KMS-11 (cell line): ENCODE data around the gene ALX3.

Experiments used
- H2AFZ ChIP-seq: fragments of 200-600 bp; sonication (generic); 2 replicates; pipeline ENCODE4 v1.6.1; 2016; ENCODE audit warnings: antibody characterized with exemption, mixed run types, low read depth
- H3K27ac ChIP-seq: fragments of 200-600 bp; sonication (generic); 2 replicates; pipeline ENCODE4 v1.6.1; 2016; ENCODE audit warnings: mild to moderate bottlenecking, mixed run types
- H3K27me3 ChIP-seq: fragments of 200-600 bp; sonication (generic); 2 replicates; pipeline ENCODE4 v1.6.1; 2017; ENCODE audit warnings: mild to moderate bottlenecking, low read depth, mixed run types, moderate library complexity; ENCODE audit not compliant: insufficient read depth
- H3K36me3 ChIP-seq: fragments of 200-600 bp; sonication (generic); 2 replicates; pipeline ENCODE4 v1.6.1; 2017; ENCODE audit warnings: mild to moderate bottlenecking, mixed run types; ENCODE audit not compliant: insufficient read depth
- H3K4me1 ChIP-seq: fragments of 200-600 bp; sonication (generic); 2 replicates; pipeline ENCODE4 v1.6.1; 2016; ENCODE audit warnings: mild to moderate bottlenecking, low read depth, mixed run types; ENCODE audit not compliant: poor library complexity, severe bottlenecking
- H3K4me2 ChIP-seq: fragments of 200-600 bp; sonication (generic); 2 replicates; pipeline ENCODE4 v1.7.0; 2016; ENCODE audit warnings: mild to moderate bottlenecking, mixed run types
- H3K4me3 ChIP-seq: fragments of 200-600 bp; sonication (generic); IDR thresholded peaks from 2 replicates; pipeline ENCODE4 v1.6.1; 2017; ENCODE audit warnings: low read depth, low read length, mixed read lengths; ENCODE audit not compliant: insufficient read depth
- H3K79me2 ChIP-seq: fragments of 200-600 bp; sonication (generic); 2 replicates; pipeline ENCODE4 v1.6.1; 2016; ENCODE audit warnings: low read depth, mixed run types; ENCODE audit not compliant: insufficient read depth
- H3K9ac ChIP-seq: fragments of 200-600 bp; sonication (generic); 2 replicates; pipeline ENCODE4 v1.6.1; 2016; ENCODE audit warnings: mild to moderate bottlenecking, mixed run types
- H4K20me1 ChIP-seq: fragments of 200-600 bp; sonication (generic); 2 replicates; pipeline ENCODE4 v1.6.1; 2016; ENCODE audit warnings: mild to moderate bottlenecking, mixed run types; ENCODE audit not compliant: insufficient read depth
- CTCF ChIP-seq: fragments of 200-600 bp; sonication (generic); conservative IDR thresholded peaks from 2 replicates; pipeline ENCODE4 v1.6.1; 2017; ENCODE audit warnings: low read depth, mild to moderate bottlenecking, antibody characterized with exemption, low read length, moderate library complexity, mixed read lengths

ALX3 gene

GRCh38 chr1:110059133-110059863 lies 11.2 kb downstream of the ALX3 start:
- Histone ChIP-seq H3K9ac (no peak overlapping the region), H3K4me1 (no peaks in the 10 kb centered on the region), H2AFZ (no peak overlapping the region), H3K4me3 (no peak overlapping the region), H3K27ac (no peak overlapping the region), H3K4me2 (no peak overlapping the region), H3K79me2 (no peaks in the 10 kb centered on the region), H3K36me3 (no peaks in the 10 kb centered on the region; the same call in 1 of the 2 replicates), H4K20me1 (no peaks in the 10 kb centered on the region), H3K27me3 (no peaks in the 10 kb centered on the region)
- no peak for TF ChIP-seq CTCF

GRCh38 chr1:110058591-110058990 lies 11.9 kb downstream of the ALX3 start:
- Histone ChIP-seq H4K20me1 (no peaks in the 10 kb centered on the region), H3K4me3 (no peak overlapping the region), H3K9ac (no peak overlapping the region), H3K4me1 (no peaks in the 10 kb centered on the region), H3K27ac (no peak overlapping the region), H2AFZ (no peak overlapping the region), H3K36me3 (no peaks in the 10 kb centered on the region; the same call in 1 of the 2 replicates), H3K27me3 (no peaks in the 10 kb centered on the region), H3K79me2 (no peaks in the 10 kb centered on the region), H3K4me2 (no peak overlapping the region)
- TF ChIP-seq CTCF: no peak

GRCh38 chr1:110057963-110058518 lies 12.4 kb downstream of the ALX3 start:
- Histone ChIP-seq H3K4me1 (no peaks in the 10 kb centered on the region), H2AFZ (no peak overlapping the region), H3K36me3 (no peaks in the 10 kb centered on the region; the same call in 1 of the 2 replicates), H3K27me3 (no peaks in the 10 kb centered on the region), H3K79me2 (no peaks in the 10 kb centered on the region), H3K9ac (no peak overlapping the region), H3K4me3 (no peak overlapping the region), H3K4me2 (no peak overlapping the region), H3K27ac (no peak overlapping the region), H4K20me1 (no peaks in the 10 kb centered on the region)
- no peak for TF ChIP-seq CTCF

DNA sequence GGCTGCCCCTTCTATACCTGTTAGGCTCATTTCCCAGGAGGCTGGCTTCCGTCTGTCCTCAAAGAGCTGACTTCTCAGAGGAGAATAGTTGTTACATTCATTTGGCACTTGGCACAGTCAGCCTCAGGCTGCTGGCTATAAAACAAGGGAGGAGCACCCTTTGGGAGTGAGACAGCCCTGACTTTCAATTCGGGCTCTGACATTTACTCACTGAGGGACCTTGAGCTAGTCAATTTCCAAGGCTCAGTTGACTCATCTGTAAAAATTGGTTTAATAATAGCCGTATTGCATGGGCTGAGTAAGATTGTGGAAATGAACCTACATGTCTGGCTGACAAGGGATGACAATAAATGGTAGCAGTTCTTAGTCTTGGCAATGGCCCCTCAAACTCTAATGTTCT lies 13.7 kb downstream of the ALX3 start:
- H3K4me2 ChIP-seq: no peak overlapping the region
- no peak for TF ChIP-seq CTCF

More for the DNA sequence above, 13.7 kb downstream of the ALX3 start:
- Histone ChIP-seq H3K79me2 (no peaks in the 10 kb centered on the region), H2AFZ (no peak overlapping the region), H3K4me3 (no peak overlapping the region), H4K20me1 (no peaks in the 10 kb centered on the region), H3K9ac (no peak overlapping the region), H3K27ac (no peak overlapping the region), H3K27me3 (no peaks in the 10 kb centered on the region), H3K36me3 (no peaks in the 10 kb centered on the region; the same call in 1 of the 2 replicates), H3K4me1 (no peaks in the 10 kb centered on the region)
